ENCODE measurements around the gene MRPL44.

DNA sequence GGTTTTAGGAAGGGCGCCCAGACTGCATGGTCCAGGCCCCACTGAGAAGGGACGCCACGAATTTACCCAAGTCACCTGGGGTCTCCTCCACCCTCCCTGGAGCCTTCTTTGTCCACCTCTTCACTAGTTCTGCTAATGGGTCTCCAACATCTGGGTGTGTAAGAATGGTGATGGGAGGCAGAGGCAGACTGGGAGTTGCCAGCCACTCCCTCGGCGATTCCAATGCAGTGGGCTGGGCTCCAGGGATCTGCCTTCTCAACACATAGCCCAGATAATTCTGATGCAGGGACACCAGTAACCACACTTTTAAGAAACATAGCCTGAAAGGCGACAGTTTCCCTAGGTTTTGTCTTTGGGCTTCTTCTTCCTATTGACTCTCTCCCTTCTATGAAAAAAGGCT lies 39.1 kb downstream of the MRPL44 start:
- TF ChIP-seq, protein P1, sequence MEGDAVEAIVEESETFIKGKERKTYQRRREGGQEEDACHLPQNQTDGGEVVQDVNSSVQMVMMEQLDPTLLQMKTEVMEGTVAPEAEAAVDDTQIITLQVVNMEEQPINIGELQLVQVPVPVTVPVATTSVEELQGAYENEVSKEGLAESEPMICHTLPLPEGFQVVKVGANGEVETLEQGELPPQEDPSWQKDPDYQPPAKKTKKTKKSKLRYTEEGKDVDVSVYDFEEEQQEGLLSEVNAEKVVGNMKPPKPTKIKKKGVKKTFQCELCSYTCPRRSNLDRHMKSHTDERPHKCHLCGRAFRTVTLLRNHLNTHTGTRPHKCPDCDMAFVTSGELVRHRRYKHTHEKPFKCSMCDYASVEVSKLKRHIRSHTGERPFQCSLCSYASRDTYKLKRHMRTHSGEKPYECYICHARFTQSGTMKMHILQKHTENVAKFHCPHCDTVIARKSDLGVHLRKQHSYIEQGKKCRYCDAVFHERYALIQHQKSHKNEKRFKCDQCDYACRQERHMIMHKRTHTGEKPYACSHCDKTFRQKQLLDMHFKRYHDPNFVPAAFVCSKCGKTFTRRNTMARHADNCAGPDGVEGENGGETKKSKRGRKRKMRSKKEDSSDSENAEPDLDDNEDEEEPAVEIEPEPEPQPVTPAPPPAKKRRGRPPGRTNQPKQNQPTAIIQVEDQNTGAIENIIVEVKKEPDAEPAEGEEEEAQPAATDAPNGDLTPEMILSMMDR (conservative IDR thresholded peaks at IDR 0.05; ENCODE audit: low read length) = no peak
- no peak for TF ChIP-seq EZH2phosphoT487 (IDR thresholded peaks at IDR 0.05; ENCODE audit: borderline replicate concordance)
